ENCODE measurements around the gene GSTCD. TPM values are rescaled to one million over a fixed set of nuclear protein-coding genes. Genes with fewer than 3 reads are reported as not detected.

The GSTCD gene
- total RNA-seq, 1 donor = 22.5 TPM

DNA sequence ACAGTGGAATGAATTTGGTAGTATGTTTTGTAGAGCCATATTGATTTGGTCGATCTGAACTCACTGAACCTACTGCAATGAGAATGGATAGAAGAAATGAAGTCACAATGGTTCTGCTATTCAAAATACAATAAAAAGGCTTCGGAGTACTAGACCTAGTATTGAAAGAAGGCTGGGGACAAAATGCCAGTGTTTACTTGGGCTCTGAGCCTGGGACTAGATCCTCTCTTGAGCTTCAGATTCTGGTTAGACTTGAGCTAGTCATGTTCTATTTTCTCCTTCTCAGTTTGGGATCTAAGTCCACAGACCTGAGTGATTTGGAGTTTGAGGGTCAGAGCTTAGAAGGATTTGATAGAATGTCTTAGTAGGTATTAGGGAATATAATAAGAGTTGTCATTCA lies 10.0 kb upstream of the GSTCD start:
- H3K4me3 ChIP-seq (ENCODE audit: low read depth, low read length) = no peak overlapping the region
- no peak for TF ChIP-seq CTCF (IDR thresholded peaks at IDR 0.05; ENCODE audit: insufficient read depth, low read depth, low read length)
- DNase-seq (ENCODE audit: low read depth) = no peak

DNA sequence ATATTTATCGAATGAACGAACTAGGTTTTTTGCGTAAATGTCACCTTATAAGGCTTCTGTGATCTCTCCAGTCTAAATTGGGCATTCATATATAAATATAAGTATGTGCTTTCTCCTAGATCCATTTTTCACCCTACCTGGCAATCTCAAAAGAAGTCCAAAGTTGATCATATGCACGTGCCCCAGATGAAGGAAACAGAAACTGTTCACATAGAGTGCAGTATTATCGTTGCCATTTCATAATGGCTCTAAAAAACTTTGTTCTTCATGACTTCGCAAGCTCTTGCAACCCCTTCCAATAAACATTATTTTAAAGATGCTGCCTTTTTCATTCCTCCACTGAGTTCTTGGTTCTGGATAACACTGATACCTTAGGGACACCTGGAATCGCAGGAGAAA lies 803 bp upstream of the GSTCD start:
- H3K4me3 ChIP-seq (ENCODE audit: low read depth, low read length) = peak overlapping the region; percentile 95
- TF ChIP-seq CTCF (IDR thresholded peaks at IDR 0.05; ENCODE audit: insufficient read depth, low read depth, low read length) = no peak
- peak; percentile 22 for DNase-seq (ENCODE audit: low read depth)

DNA sequence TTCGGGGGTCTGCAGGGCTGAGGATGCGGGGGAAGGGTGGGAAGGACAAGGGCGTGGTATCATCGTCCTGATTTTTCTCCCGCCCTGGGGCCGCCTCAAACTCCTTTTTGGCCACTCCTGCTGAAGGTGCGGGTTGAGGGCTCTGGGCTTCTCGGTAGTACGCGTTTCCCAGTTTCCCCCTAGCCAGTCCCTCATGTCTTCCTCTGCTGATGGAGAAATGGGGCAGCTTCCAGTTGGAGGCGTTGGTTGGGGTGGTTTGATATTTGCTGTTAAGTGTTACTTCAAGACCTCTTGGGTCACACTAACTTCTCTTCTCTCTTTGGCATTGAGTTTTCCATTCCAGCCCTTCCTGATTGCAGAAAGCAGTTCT lies 482 bp downstream of the GSTCD start:
- peak overlapping the region; percentile 95 for H3K4me3 ChIP-seq (ENCODE audit: low read depth, low read length)
- DNase-seq (ENCODE audit: low read depth) = peak; percentile 33
- no peak for TF ChIP-seq CTCF (IDR thresholded peaks at IDR 0.05; ENCODE audit: insufficient read depth, low read depth, low read length)

DNA sequence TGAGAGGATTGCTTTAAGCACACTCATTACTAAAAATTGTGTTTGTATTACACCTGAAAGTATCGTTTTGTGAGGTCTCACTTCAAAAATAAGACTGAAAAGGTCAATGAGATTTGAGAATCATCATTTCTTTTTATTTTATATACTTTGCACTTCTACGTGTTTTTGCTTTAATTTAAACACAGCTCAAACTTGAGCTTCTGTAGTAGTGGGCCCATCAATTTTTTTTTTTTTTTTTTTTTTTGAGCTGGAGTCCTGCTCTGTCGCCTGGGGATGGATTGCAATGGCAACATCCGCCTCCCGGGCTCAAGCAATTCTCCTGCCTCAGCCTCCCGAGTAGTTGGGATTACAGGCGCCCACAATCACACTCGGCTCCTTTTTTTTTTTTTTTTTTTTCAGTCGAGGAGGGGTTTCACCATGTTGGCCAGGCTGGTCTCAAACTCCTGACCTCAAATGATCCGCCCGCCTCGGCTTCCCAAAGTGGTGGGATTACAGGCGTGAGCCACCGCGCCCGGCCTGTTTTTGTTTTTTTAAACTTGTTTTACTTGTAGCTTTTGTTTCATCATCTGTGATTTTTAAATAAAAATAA lies 1.5 kb downstream of the GSTCD start:
- peak overlapping the region; percentile 95 for H3K4me3 ChIP-seq (ENCODE audit: low read depth, low read length)
- no peak for TF ChIP-seq CTCF (IDR thresholded peaks at IDR 0.05; ENCODE audit: insufficient read depth, low read depth, low read length)
- no peak for DNase-seq (ENCODE audit: low read depth)

DNA sequence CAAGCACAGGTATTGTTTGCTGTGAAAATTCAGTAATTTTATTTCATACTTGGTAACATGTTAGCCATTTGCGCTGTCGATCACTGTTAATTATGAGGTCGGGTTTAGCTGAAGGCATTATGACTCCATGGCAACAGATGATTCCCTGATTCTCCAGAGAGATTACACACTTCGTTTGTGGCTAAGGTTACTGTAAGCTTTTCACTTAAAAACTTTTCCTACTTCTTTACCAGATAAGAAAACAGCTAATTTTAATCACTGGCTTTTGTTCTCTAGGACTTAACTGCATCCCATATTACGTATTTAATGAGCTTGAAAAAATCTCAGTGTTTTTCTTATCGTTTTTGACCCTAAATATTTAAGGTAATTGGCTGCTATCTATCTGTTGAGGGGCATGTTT lies 2.1 kb downstream of the GSTCD start:
- peak overlapping the region; percentile 40 for H3K4me3 ChIP-seq (ENCODE audit: low read depth, low read length)
- DNase-seq (ENCODE audit: low read depth) = peak; percentile 17
- no peak for TF ChIP-seq CTCF (IDR thresholded peaks at IDR 0.05; ENCODE audit: insufficient read depth, low read depth, low read length)

- TF ChIP-seq CTCF (IDR thresholded peaks at IDR 0.05; ENCODE audit: insufficient read depth, low read depth, low read length) = no peak
- DNase-seq (ENCODE audit: low read depth) = no peak
These were observed 4.2 kb downstream of the GSTCD start for GRCh38 chr4:105712766-105713165.

DNA sequence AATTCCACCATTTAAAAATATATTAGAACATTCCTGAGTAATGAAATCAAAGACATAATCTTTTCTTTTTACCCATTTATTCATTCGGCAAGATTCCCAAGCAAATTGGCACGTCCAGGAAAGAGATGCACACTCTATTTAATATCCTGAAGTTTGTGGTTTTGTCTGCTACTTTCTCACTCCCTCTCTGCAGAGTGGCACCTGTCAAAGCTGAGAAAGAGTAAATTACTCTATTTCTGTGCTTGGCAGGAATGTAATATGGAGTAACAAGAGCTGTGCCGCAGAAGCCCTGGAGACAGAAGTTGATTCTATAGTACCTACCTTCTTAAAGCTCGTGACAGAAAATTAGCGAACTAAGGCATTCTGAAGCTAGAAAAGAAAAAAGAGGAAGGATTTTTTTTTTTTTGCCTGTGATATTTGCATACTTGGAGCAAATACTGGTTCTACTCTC lies 5.5 kb downstream of the GSTCD start:
- no peak for DNase-seq (ENCODE audit: low read depth)
- H3K4me3 ChIP-seq (ENCODE audit: low read depth, low read length) = no peak overlapping the region
- TF ChIP-seq CTCF (IDR thresholded peaks at IDR 0.05; ENCODE audit: insufficient read depth, low read depth, low read length) = no peak

More at GRCh38 chr4:105712766-105713165, 4.2 kb downstream of the GSTCD start:
- H3K4me3 ChIP-seq (ENCODE audit: low read depth, low read length) = no peak overlapping the region
